ENCODE measurements around the gene RAP1B.
A peak's percentile ranks its signal among the peaks of the same experiment; 100 is the strongest.

The RAP1B gene

GRCh38 chr12:68641138-68641537, 30.4 kb downstream of the RAP1B start:
- no peak overlapping the region for H3K27ac ChIP-seq
- TF ChIP-seq CTCF (conservative IDR thresholded peaks at IDR 0.05) (no peak), ZFX (IDR thresholded peaks at IDR 0.05) (no peak)

GRCh38 chr12:68646484-68646883, 35.8 kb downstream of the RAP1B start:
- no peak overlapping the region for H3K27ac ChIP-seq
- TF ChIP-seq ZFX (IDR thresholded peaks at IDR 0.05) (no peak), CTCF (conservative IDR thresholded peaks at IDR 0.05) (no peak)

- H3K27ac ChIP-seq: no peak overlapping the region
- TF ChIP-seq ZFX (IDR thresholded peaks at IDR 0.05) (no peak), CTCF (conservative IDR thresholded peaks at IDR 0.05) (no peak)
Measured at GRCh38 chr12:68647507-68647906, 36.8 kb downstream of the RAP1B start.

- no peak overlapping the region for H3K27ac ChIP-seq
- TF ChIP-seq ZFX (IDR thresholded peaks at IDR 0.05) (no peak), CTCF (conservative IDR thresholded peaks at IDR 0.05) (no peak)
Measured at GRCh38 chr12:68648179-68648578, 37.5 kb downstream of the RAP1B start.

GRCh38 chr12:68665016-68665569, 54.4 kb downstream of the RAP1B start:
- no peak overlapping the region for H3K27ac ChIP-seq
- no peak for TF ChIP-seq ZFX (IDR thresholded peaks at IDR 0.05)
- peak; percentile 25 for TF ChIP-seq CTCF (conservative IDR thresholded peaks at IDR 0.05)

- TF ChIP-seq ZFX (IDR thresholded peaks at IDR 0.05): no peak
- no peak for TF ChIP-seq CTCF (conservative IDR thresholded peaks at IDR 0.05)
- no peak overlapping the region for H3K27ac ChIP-seq
Measured at GRCh38 chr12:68667291-68667690, 56.6 kb downstream of the RAP1B start.

GRCh38 chr12:68667896-68668295, 57.2 kb downstream of the RAP1B start:
- TF ChIP-seq ZFX (IDR thresholded peaks at IDR 0.05) (no peak), CTCF (conservative IDR thresholded peaks at IDR 0.05) (no peak)
- H3K27ac ChIP-seq: no peak overlapping the region

Measured in C4-2B (cell line).